Kidney (tissue), 14 donors: Measurements from ENCODE around the gene LHX2. TPM values are rescaled to one million over a fixed set of nuclear protein-coding genes. Genes with fewer than 3 reads are reported as not detected.

Experiments
- DNase-seq, 5 donors: peaks; one replicate each; pipeline ENCODE4 v3.0.0-alpha.2; 2013 to 2020
- FAIRE-seq: peaks from 2 replicates; lab custom pipeline; 2012; peaks lifted over from hg19 to GRCh38; lab: Jason Lieb, UNC
- H3K27ac ChIP-seq, 2 donors: one replicate each; pipeline ENCODE4 v1.7.0; 2013; ENCODE audit warnings: low read depth in 2 of 2, low read length in 2 of 2, inconsistent platforms in 1 of 2
- H3K27me3 ChIP-seq: one replicate; pipeline ENCODE4 v1.7.1; 2013; ENCODE audit warnings: low read length, inconsistent platforms; ENCODE audit not compliant: control insufficient read depth, insufficient read depth
- H3K36me3 ChIP-seq, 3 donors: one replicate each; pipeline versions ENCODE4 v1.7.0 to v1.7.1; 2013; ENCODE audit warnings: low read length in 3 of 3, control low read depth in 1 of 3, inconsistent platforms in 1 of 3; ENCODE audit not compliant: insufficient read depth in 3 of 3, control insufficient read depth in 2 of 3
- H3K4me1 ChIP-seq, 3 donors: one replicate each; pipeline versions ENCODE4 v1.7.0 to v1.7.1; 2013; ENCODE audit warnings: low read length in 3 of 3, inconsistent platforms in 1 of 3, low read depth in 1 of 3; ENCODE audit not compliant: control insufficient read depth in 2 of 3, insufficient read depth in 2 of 3
- H3K4me3 ChIP-seq, 3 donors: one replicate each; pipeline versions ENCODE4 v1.7.0 to v1.8.1; 2013; ENCODE audit warnings: low read length in 3 of 3, control low read depth in 1 of 3, inconsistent platforms in 1 of 3
- H3K9ac ChIP-seq, 3 donors: one replicate each; pipeline versions ENCODE4 v1.7.0 to v1.7.1; 2013; ENCODE audit warnings: low read length in 3 of 3, control low read depth in 1 of 3, inconsistent platforms in 1 of 3
- H3K9me3 ChIP-seq, 3 donors: one replicate each; pipeline versions ENCODE4 v1.7.0 to v1.7.1; 2013; ENCODE audit warnings: low read length in 3 of 3, control low read depth in 1 of 3, inconsistent platforms in 1 of 3; ENCODE audit not compliant: control insufficient read depth in 2 of 3, insufficient read depth in 1 of 3
- CTCF ChIP-seq: IDR thresholded peaks from 3 replicates; pipeline ENCODE4 v1.5.1; 2012; ENCODE audit warnings: mild to moderate bottlenecking, moderate library complexity, borderline replicate concordance; ENCODE audit not compliant: insufficient read depth; ENCODE audit errors: extremely low read depth
- intact Hi-C: fragments of 100-400 bp; cut with DNase I; formaldehyde crosslinking; loops from one replicate; pipeline ENCODE4 v1.11.1; 2022
- polyA plus RNA-seq: library from polyadenylated mRNA; stranded (reverse); fragments of 350-450 nt; fragmentation: Illumina TruSeq; extraction: RNeasy Lipid Tissue Mini Kit (QIAGEN cat#74804); gene quantifications from one replicate; pipeline ENCODE4 v1.2.3, GENCODE V29; 2014; ENCODE audit warnings: low read depth, low replicate concordance; ENCODE audit not compliant: insufficient read depth
- total RNA-seq: library from RNA; stranded (reverse); fragmentation: NEBNext Ultra II Directional; extraction: Animal tissue kit (Norgen Biotek cat#: 25700); gene quantifications from one replicate; pipeline ENCODE4 v1.2.1, GENCODE V29; 2021
- donor health status: control.
- donor health status: control.
- donor health status: control.
- donor health status: control.
- donor health status: control.
- donor health status: DM: yes; HTN: yes; CAD: no.
- donor health status: Normal renal cell carcinoma (clear cell type).

Gene LHX2
- total and polyA plus RNA-seq, 2 donors from 2014 or later = not detected

GRCh38 chr9:124075761-124076160, 64.2 kb downstream of the LHX2 start:
- intact Hi-C loops = no loop called here
- H3K36me3 ChIP-seq = no peaks in the 10 kb centered on the region
- TF ChIP-seq CTCF = no peak
- no peak for DNase-seq
- FAIRE-seq = no peak
- no peaks in the 10 kb centered on the region for H3K27me3 ChIP-seq
- H3K4me1 ChIP-seq = no peaks in the 10 kb centered on the region
- no peak overlapping the region for H3K27ac ChIP-seq
- no peak overlapping the region for H3K4me3 ChIP-seq
- H3K9me3 ChIP-seq = no peaks in the 10 kb centered on the region
- no peak overlapping the region for H3K9ac ChIP-seq

- no peak for FAIRE-seq
- no peaks in the 10 kb centered on the region for H3K36me3 ChIP-seq
- H3K9ac ChIP-seq = no peak overlapping the region
- no peaks in the 10 kb centered on the region for H3K9me3 ChIP-seq
- H3K4me1 ChIP-seq = no peaks in the 10 kb centered on the region
- no peak for DNase-seq
- H3K4me3 ChIP-seq = no peak overlapping the region
- no peak for TF ChIP-seq CTCF
- no peaks in the 10 kb centered on the region for H3K27me3 ChIP-seq
- no peak overlapping the region for H3K27ac ChIP-seq
- intact Hi-C loops = no loop called here
Observed at GRCh38 chr9:124077915-124078572, 66.5 kb downstream of the LHX2 start.

DNA sequence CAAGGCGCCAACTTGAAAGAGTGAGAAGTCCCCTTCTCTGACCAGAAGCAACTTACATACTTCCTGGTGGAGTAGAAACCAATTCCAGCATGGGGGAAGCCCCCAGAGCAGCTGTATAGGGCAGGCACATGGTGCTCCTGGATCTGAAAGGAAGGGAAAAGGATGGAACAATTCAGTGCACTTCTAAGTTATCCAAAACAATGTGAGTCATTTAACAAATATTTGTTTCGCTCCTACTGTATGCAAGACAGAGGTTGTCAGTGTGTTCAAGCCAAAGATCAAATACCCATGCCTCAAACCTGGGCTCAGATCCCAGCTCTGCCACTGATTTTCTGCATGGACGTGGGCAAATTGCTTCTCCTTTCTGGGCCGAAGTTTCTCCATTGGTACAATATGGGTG, 67.1 kb downstream of the LHX2 start:
- no peak for TF ChIP-seq CTCF
- H3K27ac ChIP-seq = no peak overlapping the region
- no peak overlapping the region for H3K9ac ChIP-seq
- H3K9me3 ChIP-seq = no peaks in the 10 kb centered on the region
- no peaks in the 10 kb centered on the region for H3K27me3 ChIP-seq
- FAIRE-seq (no peak), DNase-seq (no peak)
- no peaks in the 10 kb centered on the region for H3K4me1 ChIP-seq
- intact Hi-C loops = no loop called here
- H3K4me3 ChIP-seq = no peak overlapping the region
- H3K36me3 ChIP-seq = no peaks in the 10 kb centered on the region
